Neuronal stem cell (in vitro differentiated cells): Measurements from ENCODE around the gene OLIG3.

Experiments used
- DNase-seq: peaks from one replicate; pipeline ENCODE4 v3.0.0-alpha.2; 2013; ENCODE audit warnings: low spot score
- H2AFZ ChIP-seq: one replicate; pipeline ENCODE4 v1.6.1; 2013; ENCODE audit warnings: mild to moderate bottlenecking, low read length, inconsistent platforms
- H2AK5ac ChIP-seq: 2 replicates; pipeline ENCODE4 v1.6.1; 2013; ENCODE audit warnings: low read depth, mild to moderate bottlenecking, inconsistent platforms, low read length, moderate library complexity, mixed read lengths
- H2BK120ac ChIP-seq: 2 replicates; pipeline ENCODE4 v1.6.1; 2013; ENCODE audit warnings: low read depth, mild to moderate bottlenecking, inconsistent platforms, low read length, moderate library complexity, mixed read lengths
- H2BK12ac ChIP-seq: one replicate; pipeline ENCODE4 v1.6.1; 2013; ENCODE audit warnings: low read length, inconsistent platforms
- H2BK15ac ChIP-seq: 2 replicates; pipeline ENCODE4 v1.6.1; 2013; ENCODE audit warnings: mild to moderate bottlenecking, low read length, inconsistent platforms, mixed read lengths
- H2BK5ac ChIP-seq: one replicate; pipeline ENCODE4 v1.6.1; 2013; ENCODE audit warnings: inconsistent platforms, mild to moderate bottlenecking, low read length, moderate library complexity
- H3K14ac ChIP-seq: one replicate; pipeline ENCODE4 v1.6.1; 2013; ENCODE audit warnings: low read length, inconsistent platforms
- H3K18ac ChIP-seq: 2 replicates; pipeline ENCODE4 v1.6.1; 2013; ENCODE audit warnings: low read length, inconsistent platforms
- H3K23ac ChIP-seq: 2 replicates; pipeline ENCODE4 v1.6.1; 2013; ENCODE audit warnings: low read depth, mild to moderate bottlenecking, mixed read lengths, low read length, inconsistent platforms; ENCODE audit not compliant: poor library complexity
- H3K27ac ChIP-seq: replicated peaks from 3 replicates; pipeline ENCODE4 v1.5.1; 2013; ENCODE audit warnings: low read length, inconsistent platforms
- H3K27me3 ChIP-seq, 3 experiments: 2 replicates each; pipeline ENCODE4 v1.6.1; 2013; ENCODE audit warnings: low read length in 3 of 3, mild to moderate bottlenecking in 2 of 3, inconsistent platforms in 1 of 3, low read depth in 1 of 3, mixed read lengths in 1 of 3, moderate library complexity in 1 of 3; ENCODE audit not compliant: control insufficient read depth in 3 of 3, insufficient read depth in 3 of 3
- H3K36me3 ChIP-seq, 2 donors: replicated peaks in 1 of 2; 2 replicates each; pipeline ENCODE4 v1.6.1; 2013; ENCODE audit warnings: low read length in 2 of 2; ENCODE audit not compliant: control insufficient read depth in 2 of 2, insufficient read depth in 2 of 2
- H3K4ac ChIP-seq: 2 replicates; pipeline ENCODE4 v1.6.1; 2013; ENCODE audit warnings: inconsistent platforms, mild to moderate bottlenecking, low read length, moderate library complexity
- H3K4me1 ChIP-seq, 2 donors: 1 replicate in 1 of 2; 2 replicates in 1 of 2; pipeline ENCODE4 v1.6.1; 2013; ENCODE audit warnings: low read length in 2 of 2, low read depth in 1 of 2; ENCODE audit not compliant: control insufficient read depth in 2 of 2, insufficient read depth in 1 of 2
- H3K4me2 ChIP-seq: one replicate; pipeline ENCODE4 v1.6.1; 2013; ENCODE audit warnings: mild to moderate bottlenecking, low read length, inconsistent platforms; ENCODE audit not compliant: insufficient read depth, poor library complexity, severe bottlenecking
- H3K4me3 ChIP-seq, 2 donors: 2 replicates each; pipeline ENCODE4 v1.5.1; 2013; ENCODE audit warnings: low read length in 2 of 2, mild to moderate bottlenecking in 2 of 2, inconsistent platforms in 1 of 2, moderate library complexity in 1 of 2
- H3K79me1 ChIP-seq: one replicate; pipeline ENCODE4 v1.6.1; 2013; ENCODE audit warnings: low read depth, mild to moderate bottlenecking, inconsistent platforms, low read length, moderate library complexity
- H3K9ac ChIP-seq: one replicate; pipeline ENCODE4 v1.6.1; 2013; ENCODE audit warnings: mild to moderate bottlenecking, low read depth, low read length, inconsistent platforms; ENCODE audit not compliant: poor library complexity
- H3K9me3 ChIP-seq, 2 donors: replicated peaks in 1 of 2; 2 replicates each; pipeline versions ENCODE3 to v1.6.1; 2013; ENCODE audit warnings: low read length in 2 of 2, mild to moderate bottlenecking in 2 of 2, inconsistent platforms in 1 of 2, low read depth in 1 of 2, mixed read lengths in 1 of 2, moderate library complexity in 1 of 2; ENCODE audit not compliant: control insufficient read depth in 2 of 2, insufficient read depth in 1 of 2
- H4K8ac ChIP-seq: one replicate; pipeline ENCODE4 v1.6.1; 2013; ENCODE audit warnings: low read depth, mild to moderate bottlenecking, inconsistent platforms, low read length, moderate library complexity
- H4K91ac ChIP-seq: one replicate; pipeline ENCODE4 v1.6.1; 2013; ENCODE audit warnings: low read length, low read depth, mild to moderate bottlenecking, inconsistent platforms; ENCODE audit not compliant: poor library complexity
- WGBS, 2 donors: extraction: QIAGEN DNeasy Blood & Tissue Kit; methylation state at CpG; one replicate each; pipeline ENCODE4 v1.1.7; 2013; ENCODE audit warnings: missing lambda C conversion rate in 2 of 2, mixed read lengths in 1 of 2; ENCODE audit not compliant: insufficient read length in 2 of 2, insufficient replicate concordance in 1 of 2; ENCODE audit errors: extremely low coverage in 2 of 2; 5-methylcytosine and 5-hydroxymethylcytosine counted together

The OLIG3 gene

DNA sequence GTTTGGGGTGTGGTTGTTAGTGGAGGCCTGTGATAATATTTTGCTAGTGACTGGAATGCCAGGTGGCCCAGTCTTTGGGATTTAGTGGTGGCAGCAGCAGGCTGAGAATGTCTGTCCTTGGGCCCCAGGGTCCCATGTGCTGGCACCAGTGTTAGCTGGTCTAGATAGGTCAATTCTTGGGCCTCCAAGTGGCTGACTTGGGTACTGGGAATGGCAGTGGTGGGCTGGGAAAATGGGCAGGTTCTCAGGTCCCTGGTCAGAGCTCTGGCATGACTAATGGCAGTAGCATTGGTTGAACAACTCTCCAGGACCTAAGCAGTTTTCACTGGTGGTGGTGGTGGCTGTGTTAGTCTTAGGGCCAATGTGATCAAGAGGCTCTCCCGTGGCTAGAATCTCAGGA, 50.3 kb downstream of the OLIG3 start:
- H3K4me1 ChIP-seq, result no peaks in the 10 kb centered on the region
- peak overlapping the region in 1 of 2 donors; percentile 45 for H3K4me3 ChIP-seq
- no peak overlapping the region for H2AK5ac ChIP-seq
- no peak overlapping the region for H2AFZ ChIP-seq
- H3K18ac ChIP-seq, result no peak overlapping the region
- no peak overlapping the region for H2BK120ac ChIP-seq
- H4K8ac ChIP-seq, result no peak overlapping the region
- H2BK12ac ChIP-seq, result no peak overlapping the region
- no peak overlapping the region for H2BK15ac ChIP-seq
- no peak overlapping the region for H3K14ac ChIP-seq
- H3K23ac ChIP-seq, result no peak overlapping the region
- DNase-seq, result no peak
- no peak overlapping the region for H2BK5ac ChIP-seq
- no peak overlapping the region for H3K4me2 ChIP-seq
- H3K4ac ChIP-seq, result no peak overlapping the region
- no peaks in the 10 kb centered on the region for H3K79me1 ChIP-seq
- no peak overlapping the region for H3K9ac ChIP-seq
- no CpG with 5 or more reads among the region's 1 CpG for WGBS, 2 donors
- H3K9me3 ChIP-seq, result no peaks in the 10 kb centered on the region
- H3K27me3 ChIP-seq, result no peaks in the 10 kb centered on the region
- H3K36me3 ChIP-seq, result no peaks in the 10 kb centered on the region
- no peak overlapping the region for H3K27ac ChIP-seq
- H4K91ac ChIP-seq, result no peak overlapping the region
